HG03520 (cell line): Measurements from ENCODE around the gene RNF40.

Experiments used
- ATAC-seq: cut with Tn5 transposase; IDR thresholded peaks from one replicate; pipeline ENCODE4 v1.9.1; 2021; ENCODE audit warnings: mild to moderate bottlenecking, moderate library complexity; ENCODE audit not compliant: unreplicated experiment

Gene RNF40

GRCh38 chr16:30761427-30761927, 645 bp upstream of the RNF40 start:
- no peak for ATAC-seq

GRCh38 chr16:30762991-30763725, 1.0 kb downstream of the RNF40 start:
- no peak for ATAC-seq

DNA sequence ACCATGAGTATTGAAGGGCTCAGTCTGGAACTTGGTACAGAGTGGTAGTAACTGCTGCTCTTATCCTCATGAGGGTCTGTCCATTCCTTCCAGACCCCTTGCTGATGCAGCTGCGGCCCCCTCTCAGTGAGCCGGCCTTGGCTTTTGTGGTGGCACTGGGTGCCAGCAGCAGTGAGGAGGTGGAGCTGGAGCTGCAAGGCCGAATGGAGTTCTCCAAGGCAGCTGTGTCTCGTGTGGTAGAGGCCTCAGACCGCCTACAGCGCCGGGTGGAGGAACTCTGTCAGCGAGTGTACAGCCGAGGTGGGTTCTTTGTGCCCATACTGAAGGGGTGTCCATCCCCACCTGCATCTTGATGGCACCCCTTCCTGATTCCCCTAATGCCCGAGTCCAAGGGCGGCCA, 2.0 kb downstream of the RNF40 start:
- no peak for ATAC-seq

GRCh38 chr16:30764816-30765465, 2.8 kb downstream of the RNF40 start:
- ATAC-seq: no peak

GRCh38 chr16:30766206-30766932, 4.2 kb downstream of the RNF40 start:
- no peak for ATAC-seq

GRCh38 chr16:30766933-30767284, 4.8 kb downstream of the RNF40 start:
- no peak for ATAC-seq

GRCh38 chr16:30767767-30768465, 5.8 kb downstream of the RNF40 start:
- ATAC-seq: no peak

GRCh38 chr16:30768583-30769181, 6.6 kb downstream of the RNF40 start:
- ATAC-seq: no peak

- no peak for ATAC-seq
Measured at GRCh38 chr16:30769379-30770089, 7.4 kb downstream of the RNF40 start.

DNA sequence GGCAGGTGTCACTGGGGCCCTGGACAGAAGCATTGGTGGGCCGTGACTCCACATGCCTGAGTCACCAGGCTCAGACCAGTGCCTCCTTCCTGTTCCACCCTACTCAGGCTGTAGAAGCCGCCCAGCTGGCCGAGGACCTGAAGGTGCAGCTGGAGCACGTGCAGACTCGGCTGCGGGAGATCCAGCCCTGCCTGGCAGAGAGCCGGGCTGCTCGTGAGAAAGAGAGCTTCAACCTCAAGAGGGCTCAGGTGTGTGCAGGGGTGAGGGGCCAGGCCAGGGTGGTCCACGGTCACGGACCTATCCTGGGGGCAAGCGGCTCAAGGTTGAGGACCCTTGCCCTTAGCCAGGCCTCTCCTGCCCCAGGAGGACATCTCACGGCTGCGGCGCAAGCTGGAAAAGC, 9.6 kb downstream of the RNF40 start:
- ATAC-seq: no peak

DNA sequence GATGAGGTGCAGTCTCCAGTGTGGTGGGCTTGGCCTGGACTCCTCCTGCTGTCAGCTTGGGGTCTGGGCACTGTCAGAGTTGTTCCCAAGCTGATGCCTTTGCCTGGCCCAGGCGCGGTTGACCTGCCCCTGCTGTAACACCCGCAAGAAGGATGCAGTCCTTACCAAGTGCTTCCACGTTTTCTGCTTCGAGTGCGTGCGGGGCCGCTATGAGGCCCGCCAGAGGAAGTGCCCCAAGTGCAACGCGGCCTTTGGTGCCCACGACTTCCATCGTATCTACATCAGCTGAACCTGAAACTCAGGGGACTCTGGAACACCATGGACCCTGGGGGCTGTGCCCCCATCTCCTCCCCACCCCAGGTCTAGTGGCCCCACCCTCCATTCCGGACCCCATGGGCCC, 11.7 kb downstream of the RNF40 start:
- ATAC-seq: no peak

DNA sequence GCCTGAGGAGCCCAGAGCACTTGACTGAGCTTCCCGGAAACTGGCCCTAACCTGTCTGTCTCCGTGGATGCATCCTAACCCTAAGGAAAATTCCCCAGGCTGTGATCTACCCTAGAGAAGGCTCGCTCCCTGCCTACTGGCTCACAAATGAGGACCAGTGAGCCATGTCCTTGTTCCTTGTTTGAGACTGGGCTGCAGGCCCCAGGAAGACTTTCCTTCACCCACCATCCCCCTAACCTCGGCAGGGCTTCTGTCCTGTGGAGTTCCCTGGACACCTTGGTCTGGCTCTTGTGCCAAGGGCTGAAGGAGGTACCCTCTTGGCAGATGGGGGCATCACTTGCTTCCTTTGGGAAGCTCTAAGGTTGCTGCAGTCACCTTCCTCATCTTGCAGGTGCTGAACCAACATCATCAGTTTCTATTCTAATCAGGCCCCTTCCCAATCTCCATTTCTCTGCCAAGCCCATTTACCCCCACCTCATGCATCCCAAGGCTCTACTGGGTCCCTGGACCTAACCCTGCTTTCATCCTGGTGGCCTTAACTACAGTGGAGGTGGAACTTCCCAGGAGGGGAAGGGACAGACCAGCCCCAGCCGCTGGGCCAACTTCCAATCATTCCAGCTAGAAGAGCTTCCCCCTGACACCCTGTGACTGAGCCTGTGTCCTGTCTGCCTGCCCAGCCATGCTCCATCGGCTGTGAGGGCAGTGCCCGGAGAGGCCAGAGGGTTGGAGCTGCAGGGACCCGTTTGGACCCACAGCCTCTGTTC, 12.4 kb downstream of the RNF40 start:
- ATAC-seq: no peak

GRCh38 chr16:30775131-30775391, 12.9 kb downstream of the RNF40 start:
- ATAC-seq: no peak

GRCh38 chr16:30775392-30776188, 13.5 kb downstream of the RNF40 start:
- ATAC-seq: peak; percentile 57

GRCh38 chr16:30777591-30778297, 15.6 kb downstream of the RNF40 start:
- no peak for ATAC-seq

GRCh38 chr16:30778549-30779244, 16.6 kb downstream of the RNF40 start:
- no peak for ATAC-seq

DNA sequence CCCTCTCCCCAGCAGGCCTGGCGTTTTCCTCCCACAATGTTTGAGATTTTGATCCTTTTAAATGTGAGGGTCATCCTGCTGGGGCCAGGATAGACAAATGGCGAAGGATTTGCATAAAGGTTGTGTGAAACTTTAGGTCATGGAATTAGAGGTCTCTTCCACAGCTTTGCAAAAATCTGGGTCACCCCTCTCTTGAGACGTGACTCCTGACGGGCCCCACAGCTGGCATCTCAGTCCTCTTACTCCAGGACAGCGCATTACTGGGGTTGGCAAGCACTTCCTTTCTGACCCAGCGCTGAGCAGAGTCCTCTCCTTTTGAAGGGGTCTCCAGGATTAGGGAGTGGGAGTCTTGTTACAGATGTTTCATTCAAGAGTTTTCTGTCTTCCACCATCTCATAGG, 17.5 kb downstream of the RNF40 start:
- ATAC-seq: no peak

DNA sequence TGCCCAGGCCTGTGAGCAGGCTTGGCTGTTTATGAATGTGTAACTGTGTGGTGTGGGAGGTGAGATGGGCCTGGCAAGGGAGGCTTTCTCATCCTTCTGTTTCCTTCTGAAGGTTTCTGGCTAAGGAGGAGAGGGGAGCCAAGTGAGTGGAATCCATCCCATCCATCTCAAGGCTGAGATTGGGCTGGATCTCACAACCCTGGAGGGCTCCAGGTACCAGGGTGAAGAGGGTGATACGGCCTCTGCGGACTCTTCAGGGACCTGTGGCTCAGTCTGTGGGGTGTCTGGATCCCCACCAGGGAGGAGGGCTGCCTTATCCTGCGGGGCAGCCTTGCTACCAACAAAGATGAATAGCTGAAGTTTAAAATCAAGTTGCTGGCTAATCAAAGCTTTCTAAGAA, 17.9 kb downstream of the RNF40 start:
- no peak for ATAC-seq
